Esophagus muscularis mucosa (tissue), 3 donors: ENCODE measurements around the gene PCSK6.

Experiments used
- EP300 ChIP-seq: sonication (generic); formaldehyde crosslinking; IDR thresholded peaks from one replicate; pipeline ENCODE4 v1.6.1; 2017; ENCODE audit warnings: antibody characterized with exemption
- TF ChIP-seq, protein P1 (sequence below), 3 experiments: fragments of 200-600 bp in 2 of 3; fragments of 450-650 bp in 1 of 3; sonication (generic) in 2 of 3; IDR thresholded peaks; one replicate each; pipeline ENCODE4 v1.5.1; 2017 to 2019; ENCODE audit warnings: antibody characterized with exemption in 3 of 3, mild to moderate bottlenecking in 2 of 3, moderate library complexity in 1 of 3

DNA sequence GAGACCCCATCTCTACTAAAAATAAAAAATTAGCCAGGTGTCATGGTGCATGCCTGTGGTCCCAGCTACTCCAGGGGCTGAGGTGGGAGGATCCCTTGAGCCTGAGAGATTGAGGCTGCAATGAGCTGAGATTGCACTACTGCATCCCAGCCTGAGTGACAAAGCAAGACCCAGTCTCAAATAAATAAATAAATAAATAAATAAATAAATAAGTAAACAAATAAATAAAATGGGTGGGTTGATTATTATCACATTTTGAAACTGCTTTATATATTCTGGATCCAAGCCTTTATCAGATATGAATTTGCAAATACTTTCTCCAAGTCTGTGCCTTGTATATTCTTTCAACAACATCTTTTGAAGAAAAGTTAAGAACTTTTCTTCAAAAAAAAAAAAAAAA, 22.2 kb upstream of the PCSK6 start:
- TF ChIP-seq, protein P1, sequence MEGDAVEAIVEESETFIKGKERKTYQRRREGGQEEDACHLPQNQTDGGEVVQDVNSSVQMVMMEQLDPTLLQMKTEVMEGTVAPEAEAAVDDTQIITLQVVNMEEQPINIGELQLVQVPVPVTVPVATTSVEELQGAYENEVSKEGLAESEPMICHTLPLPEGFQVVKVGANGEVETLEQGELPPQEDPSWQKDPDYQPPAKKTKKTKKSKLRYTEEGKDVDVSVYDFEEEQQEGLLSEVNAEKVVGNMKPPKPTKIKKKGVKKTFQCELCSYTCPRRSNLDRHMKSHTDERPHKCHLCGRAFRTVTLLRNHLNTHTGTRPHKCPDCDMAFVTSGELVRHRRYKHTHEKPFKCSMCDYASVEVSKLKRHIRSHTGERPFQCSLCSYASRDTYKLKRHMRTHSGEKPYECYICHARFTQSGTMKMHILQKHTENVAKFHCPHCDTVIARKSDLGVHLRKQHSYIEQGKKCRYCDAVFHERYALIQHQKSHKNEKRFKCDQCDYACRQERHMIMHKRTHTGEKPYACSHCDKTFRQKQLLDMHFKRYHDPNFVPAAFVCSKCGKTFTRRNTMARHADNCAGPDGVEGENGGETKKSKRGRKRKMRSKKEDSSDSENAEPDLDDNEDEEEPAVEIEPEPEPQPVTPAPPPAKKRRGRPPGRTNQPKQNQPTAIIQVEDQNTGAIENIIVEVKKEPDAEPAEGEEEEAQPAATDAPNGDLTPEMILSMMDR (IDR thresholded peaks at IDR 0.05), result no peak
- no peak for TF ChIP-seq EP300
